Measurements from ENCODE around the gene CES2.
"Not testable (repeated sequence)": the region's sequence is repeated elsewhere in the genome, so short reads cannot be mapped to it uniquely, and the experiment has no call there.

CES2 gene

GRCh38 chr16:66979011-66979717, 43.8 kb downstream of the CES2 start:
- DNase-seq (ENCODE audit: low read depth), result no peak

GRCh38 chr16:66983033-66983432, 47.7 kb downstream of the CES2 start:
- DNase-seq (ENCODE audit: low read depth), result no peak

GRCh38 chr16:66984892-66985311, 49.6 kb downstream of the CES2 start:
- no peak for DNase-seq (ENCODE audit: low read depth)

- DNase-seq (ENCODE audit: low read depth), result no peak
These were observed 51.2 kb downstream of the CES2 start for GRCh38 chr16:66986559-66986958.

DNA sequence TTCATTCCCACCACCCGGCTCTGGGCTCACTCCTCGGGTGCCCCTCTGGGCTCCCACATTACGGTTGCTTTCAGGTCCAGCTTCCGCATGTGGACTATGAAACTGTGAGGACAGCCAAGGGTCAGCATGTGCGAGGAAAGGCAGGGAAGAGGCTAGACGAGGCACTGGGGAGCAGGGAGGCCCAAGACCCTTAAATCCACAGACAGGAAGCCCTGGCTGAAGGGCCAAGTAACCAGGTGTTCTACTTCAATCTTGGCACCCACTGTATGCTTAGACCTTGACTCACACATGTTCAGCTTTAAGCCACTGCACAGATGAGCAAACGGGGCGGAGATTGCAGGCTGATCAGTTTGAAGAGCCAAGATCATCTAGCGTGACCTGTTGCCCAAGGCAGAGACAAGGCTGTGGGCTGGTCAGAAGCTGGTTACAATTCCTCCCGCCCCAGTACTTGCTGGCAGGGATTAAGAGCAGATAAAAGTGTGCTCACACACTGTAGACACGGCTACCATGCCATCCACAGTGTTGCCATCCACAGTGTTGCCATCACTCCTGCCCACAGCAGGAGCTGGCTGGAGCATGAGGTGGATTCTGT, 53.0 kb downstream of the CES2 start, which contains the start of gene CES4A:
TSS of gene CES4A (plus strand) at position 393 of the 592 bp plus-strand sequence. CDS start at position 577, 184 bp downstream.
- peak; percentile 41 for DNase-seq (ENCODE audit: low read depth)

DNA sequence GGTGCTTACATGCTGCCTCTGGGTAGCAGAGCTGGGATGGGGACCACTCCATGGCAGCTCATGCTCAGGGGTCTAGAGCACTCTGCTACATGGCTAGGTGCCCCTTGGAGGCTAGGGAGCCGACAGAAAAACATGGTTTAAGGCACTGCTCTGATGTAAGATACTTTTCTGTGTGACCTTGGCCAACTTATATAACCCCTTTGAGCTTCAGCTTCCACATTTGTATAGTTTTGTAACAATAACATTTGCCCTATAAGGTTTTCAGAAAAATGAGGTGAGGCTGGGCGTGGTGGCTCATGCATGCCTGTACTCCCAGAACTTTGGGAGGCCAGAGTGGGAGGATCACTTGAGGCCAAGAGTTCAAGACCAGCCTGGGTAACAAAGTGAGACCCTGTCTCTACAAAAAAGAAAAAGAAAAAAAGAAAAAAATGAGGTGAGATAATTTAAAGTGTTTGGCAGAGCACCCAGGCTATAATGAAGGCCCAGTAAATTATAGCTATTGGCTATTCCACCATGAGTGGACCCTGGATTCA, 56.3 kb downstream of the CES2 start:
- no peak for DNase-seq (ENCODE audit: low read depth)

DNA sequence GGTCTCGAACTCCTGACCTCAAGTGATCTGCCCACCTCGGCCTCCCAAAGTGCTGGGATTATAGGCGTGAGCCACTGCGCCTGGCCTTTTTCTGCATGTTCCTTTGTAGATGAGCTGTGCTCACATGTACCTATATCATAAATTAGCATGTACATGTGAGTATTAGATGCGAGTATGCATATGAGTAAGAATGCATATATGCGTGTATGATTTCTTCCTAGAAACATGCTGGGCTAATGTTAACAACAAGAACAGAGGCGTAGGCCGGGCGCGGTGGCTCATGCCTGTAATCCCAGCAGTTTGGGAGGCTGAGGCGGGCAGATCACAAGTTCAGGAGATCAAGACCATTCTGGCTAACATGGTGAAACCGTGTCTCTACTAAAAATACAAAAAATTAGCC, 58.2 kb downstream of the CES2 start:
- DNase-seq (ENCODE audit: low read depth), result not testable (repeated sequence)

Data from non-pigmented ciliary epithelial cell (primary cell).